SH-SY5Y (cell line): ENCODE data around the gene FMR1.

ENCODE experiments used
- GATA2 ChIP-seq: IDR thresholded peaks from 2 replicates; pipeline ENCODE4 v1.6.1; 2011; ENCODE audit warnings: mild to moderate bottlenecking, low read depth, low read length
- GATA3 ChIP-seq: IDR thresholded peaks from 2 replicates; pipeline ENCODE4 v1.6.1; 2011; ENCODE audit warnings: low read depth, mild to moderate bottlenecking, low read length, moderate library complexity

DNA sequence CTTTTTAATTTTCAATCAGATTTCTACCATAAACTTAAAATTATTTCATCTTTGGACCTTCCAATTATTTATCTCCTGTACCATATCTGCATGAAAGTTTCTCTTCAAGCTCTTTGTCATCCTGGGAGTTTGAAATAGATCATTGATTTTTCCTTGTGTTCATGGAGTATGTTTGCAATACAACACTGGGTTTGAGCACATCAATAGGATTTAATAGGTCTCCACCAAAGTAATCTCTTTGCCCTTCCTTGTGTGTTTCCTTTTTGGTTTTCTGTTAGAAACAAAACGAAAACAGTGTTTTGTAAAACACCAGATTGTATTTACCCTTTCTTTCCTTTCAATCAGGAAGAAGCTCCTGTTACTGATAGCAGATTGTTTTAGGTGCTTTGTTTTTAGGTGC lies 11.9 kb downstream of the FMR1 start:
- no peak for TF ChIP-seq GATA3
- TF ChIP-seq GATA2 = no peak
